GM21515 (cell line): ENCODE measurements around the gene GBP2.

ENCODE experiments used
- ATAC-seq: cut with Tn5 transposase; IDR thresholded peaks from one replicate; pipeline ENCODE4 v1.9.1; 2021; ENCODE audit not compliant: unreplicated experiment

Gene GBP2, protein sequence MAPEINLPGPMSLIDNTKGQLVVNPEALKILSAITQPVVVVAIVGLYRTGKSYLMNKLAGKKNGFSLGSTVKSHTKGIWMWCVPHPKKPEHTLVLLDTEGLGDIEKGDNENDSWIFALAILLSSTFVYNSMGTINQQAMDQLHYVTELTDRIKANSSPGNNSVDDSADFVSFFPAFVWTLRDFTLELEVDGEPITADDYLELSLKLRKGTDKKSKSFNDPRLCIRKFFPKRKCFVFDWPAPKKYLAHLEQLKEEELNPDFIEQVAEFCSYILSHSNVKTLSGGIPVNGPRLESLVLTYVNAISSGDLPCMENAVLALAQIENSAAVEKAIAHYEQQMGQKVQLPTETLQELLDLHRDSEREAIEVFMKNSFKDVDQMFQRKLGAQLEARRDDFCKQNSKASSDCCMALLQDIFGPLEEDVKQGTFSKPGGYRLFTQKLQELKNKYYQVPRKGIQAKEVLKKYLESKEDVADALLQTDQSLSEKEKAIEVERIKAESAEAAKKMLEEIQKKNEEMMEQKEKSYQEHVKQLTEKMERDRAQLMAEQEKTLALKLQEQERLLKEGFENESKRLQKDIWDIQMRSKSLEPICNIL

DNA sequence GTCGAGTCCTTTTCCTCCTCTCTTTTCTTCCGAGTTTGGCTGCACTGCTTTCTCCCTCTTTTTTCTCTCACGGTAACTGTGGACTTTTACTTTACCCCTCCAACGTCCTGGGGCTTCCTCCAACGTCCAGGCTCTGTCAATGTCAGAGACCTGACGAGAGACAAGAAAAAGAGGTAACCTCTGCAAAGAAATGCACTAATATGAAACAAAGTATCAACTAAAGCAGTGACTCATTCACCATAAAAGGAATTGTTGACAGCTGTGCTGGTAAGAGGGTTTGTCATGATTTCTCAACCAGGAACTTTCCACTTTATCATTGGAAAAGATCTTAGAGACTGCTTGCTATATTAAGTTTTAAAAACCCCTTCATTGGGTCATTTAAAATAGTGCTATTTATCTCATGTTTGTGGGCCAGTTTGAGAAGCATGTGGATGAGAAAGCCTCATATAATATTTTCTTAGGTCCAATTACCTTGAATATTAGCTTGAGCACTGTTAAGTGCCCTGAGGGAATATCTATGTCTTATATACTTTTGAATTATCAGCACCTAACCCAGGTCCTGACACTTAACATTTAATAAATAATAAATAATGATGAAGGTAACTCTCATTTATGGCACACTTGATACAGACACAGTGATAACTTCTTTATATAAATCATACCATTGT is at the start of gene GBP2:
TSS of gene GBP2 (minus strand) at position 202 of the 668 bp plus-strand sequence. CDS start 4,148 bp downstream, outside the sequence.
- ATAC-seq: peak; percentile 76

DNA sequence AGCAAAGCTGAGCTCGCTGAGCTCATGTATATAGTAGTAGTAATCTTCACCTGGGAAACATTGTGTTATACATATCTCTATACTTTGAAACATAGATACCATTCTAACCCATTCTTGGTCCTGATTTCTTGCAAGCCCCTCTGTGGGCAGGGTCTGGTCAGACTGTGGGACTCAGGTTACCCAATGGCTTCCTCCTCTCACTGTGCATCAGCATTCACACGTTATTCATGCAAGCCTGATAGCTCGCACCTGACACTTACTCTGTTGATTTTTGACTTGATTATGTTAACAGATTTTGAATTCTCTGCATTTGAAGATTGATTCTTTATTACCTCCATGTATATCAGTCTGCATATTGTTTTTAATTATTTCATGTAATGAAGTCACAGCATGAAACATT is 48.6 kb upstream of the GBP2 start:
- no peak for ATAC-seq

DNA sequence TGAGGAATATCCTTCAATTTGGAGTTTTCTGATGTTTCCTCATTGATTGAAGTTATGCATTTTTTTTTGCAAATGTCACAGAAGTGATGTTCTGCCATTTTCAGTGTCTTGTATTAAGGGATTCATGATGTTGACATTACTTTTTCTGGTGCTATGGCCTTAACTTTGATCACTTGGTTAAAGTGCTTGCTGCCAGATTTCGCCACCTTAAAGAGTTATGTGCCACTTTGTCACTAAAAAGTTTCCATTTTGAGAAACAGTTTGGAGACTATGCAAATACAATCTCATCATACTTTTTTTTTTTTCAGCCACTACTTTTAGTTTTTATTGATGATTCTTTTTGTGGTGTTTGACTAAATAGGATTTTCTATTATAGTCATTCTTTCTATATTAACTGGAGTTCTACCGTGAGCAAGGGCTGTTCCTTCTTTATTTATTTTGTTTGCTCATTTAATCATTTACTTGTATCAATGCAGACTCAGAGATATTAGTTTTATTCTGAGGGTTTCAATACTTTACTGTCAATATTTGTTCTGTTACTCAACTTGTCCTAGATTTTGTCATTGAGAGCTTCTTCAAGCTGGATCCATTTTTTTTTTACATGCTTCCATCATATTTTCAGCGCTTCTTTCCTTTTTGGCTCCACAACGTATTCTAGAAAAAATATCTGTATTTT is 46.7 kb upstream of the GBP2 start:
- ATAC-seq: no peak

DNA sequence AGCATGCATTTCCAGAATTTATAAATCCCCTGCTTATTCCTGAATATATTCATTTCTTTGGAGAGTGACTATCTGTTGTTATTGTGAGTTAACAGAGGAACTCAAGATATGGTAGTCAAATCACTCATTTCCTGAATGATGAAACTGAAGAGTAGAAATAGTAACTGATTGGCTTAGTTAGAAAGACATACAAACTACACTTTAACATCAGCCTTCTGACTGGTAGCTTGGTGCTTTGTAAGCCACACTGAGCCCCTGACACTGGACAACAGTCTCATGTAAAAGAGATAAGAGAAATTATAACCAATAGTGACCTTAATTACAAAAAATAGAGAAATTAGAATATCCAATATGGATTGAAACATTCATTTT is 45.1 kb upstream of the GBP2 start:
- no peak for ATAC-seq

DNA sequence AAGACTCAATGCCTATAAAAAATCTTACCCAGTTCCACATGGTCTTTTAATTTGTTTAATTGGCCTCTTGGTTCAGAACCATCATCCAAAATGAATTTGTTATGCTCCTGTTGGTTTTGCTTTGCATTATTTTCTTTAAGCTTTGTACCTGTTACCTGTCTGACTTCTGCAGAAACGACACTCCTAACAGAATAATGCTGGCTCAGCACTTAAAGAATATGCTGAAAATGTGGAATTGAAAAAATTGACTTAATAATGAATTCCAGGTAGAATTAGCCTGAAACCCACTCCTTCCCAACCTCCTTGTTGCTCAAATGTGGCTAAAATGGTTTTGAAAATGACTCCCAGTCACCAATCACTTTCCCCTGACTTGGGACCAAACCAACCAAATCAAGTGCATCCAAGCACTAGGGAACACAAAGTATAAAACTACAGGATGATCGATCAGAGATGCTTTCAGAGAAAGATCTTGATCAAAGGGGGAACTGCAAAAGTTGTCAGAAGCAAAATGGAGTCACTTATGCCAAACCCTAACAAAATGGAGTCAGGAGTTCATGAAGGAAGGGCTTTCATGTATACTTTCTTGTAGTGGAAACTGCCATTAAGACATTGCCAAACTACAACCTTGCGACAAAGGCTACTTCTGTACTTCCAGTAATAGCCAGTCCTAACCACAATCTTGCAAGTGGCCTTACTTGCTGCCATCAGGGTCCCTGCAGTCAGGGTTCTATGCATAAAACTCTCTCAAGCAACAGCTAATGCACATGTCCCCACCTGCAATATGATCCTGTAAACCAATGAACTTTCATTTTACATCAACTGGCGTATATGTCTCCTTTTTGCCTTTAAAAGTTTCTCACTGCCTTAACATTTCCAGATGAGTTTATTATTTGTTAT is 44.5 kb upstream of the GBP2 start:
- no peak for ATAC-seq

DNA sequence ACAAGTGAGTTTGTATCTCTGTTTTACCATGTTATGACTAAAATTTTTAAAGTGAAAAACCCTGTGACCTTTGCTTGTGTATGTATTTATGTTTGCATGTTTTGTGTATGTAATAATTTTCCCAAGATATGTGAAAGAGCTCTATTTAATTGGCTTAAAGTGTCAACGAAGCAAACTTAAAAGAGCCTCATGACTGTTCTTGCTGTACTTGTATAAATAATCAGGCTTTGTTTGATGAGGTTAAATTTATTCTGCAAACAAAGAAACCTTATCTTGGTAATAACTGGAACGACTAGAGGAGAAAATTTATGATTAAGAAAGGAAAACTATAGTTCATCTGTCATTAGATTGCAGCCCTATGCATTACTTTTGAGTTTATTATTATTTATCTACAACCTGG is 43.3 kb upstream of the GBP2 start:
- ATAC-seq: no peak

DNA sequence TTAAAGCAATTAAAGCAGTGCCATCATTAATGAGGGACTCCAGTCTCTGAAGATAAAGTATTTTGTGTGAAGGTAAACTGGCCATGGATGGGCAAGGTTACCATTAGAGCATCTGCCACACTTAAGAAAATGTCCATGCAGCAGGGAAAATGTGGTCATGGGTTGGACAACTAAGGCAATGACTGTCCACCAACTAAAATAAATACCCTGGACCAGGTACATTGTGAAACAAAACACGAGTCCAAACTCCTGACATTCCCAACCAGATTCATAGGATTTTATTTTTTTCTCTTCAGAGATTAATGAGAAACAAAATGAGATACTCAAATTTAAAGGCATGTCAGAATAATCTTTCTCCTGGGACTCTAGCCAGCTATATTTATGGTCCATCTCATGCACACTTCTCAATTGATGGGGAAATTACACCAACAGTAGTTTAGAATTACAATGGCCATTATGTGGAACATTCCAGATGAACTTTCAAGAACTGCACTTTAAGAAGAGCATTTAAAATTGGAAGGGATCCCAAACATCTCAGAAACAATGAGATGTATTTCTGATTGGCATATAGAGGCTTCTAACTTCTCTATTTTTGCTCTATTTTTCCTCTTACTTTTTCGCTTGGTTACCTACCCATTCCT is 41.8 kb upstream of the GBP2 start:
- no peak for ATAC-seq

DNA sequence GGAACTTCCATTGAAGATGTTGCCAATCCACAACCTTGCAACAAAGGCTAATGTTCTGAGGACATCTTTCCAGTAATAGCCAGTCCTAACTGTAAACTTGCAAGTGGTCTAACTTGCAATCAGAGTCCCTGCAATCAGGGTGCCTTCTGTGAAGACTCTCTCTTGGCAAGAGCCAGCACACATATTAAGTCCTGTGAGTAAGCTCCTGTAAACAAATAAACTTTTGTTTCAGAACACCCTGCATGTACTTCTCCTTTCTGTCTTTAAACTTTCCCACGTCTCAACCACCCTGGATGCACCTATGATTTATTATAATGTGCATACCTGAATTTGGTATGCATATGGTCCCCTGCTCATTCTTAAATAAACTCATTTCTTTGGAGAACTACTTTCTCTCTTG is 40.8 kb upstream of the GBP2 start:
- ATAC-seq: no peak

DNA sequence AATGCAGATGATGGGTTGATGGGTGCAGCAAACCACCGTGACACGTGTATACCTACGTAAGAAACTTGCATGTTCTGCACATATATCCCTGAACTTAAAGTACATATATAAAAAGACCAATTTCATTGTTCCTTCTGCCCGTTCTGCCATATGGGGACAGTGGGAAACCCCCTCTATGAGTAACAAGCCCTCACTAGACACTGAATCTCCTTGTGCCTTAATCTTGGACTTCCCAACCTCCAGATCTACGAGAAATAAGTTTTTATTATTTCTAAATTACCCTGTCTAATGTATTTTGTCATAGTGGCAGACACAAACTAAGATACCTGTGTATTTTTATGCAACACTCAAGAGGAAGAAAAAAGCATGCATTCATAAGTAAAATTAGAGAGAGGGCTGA is 39.9 kb upstream of the GBP2 start:
- ATAC-seq: no peak

DNA sequence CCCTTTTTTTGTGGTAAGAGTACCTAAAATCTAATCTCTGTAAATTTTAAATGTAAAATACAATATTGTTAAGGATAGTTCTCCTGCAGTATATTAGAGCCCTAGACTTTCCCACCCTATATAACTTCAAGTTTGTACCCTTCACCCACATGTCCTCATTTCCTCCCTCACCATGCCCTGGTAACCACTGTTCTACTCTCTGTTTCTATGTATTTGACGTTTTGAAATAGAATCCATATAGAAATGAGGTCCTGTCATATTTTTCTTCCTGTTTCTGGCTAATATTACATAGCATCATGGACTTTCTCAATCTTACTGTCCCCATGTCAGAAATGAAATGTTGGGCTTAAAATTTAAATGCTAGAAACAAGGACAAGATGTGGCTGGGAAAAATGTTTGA is 25.1 kb upstream of the GBP2 start:
- no peak for ATAC-seq

DNA sequence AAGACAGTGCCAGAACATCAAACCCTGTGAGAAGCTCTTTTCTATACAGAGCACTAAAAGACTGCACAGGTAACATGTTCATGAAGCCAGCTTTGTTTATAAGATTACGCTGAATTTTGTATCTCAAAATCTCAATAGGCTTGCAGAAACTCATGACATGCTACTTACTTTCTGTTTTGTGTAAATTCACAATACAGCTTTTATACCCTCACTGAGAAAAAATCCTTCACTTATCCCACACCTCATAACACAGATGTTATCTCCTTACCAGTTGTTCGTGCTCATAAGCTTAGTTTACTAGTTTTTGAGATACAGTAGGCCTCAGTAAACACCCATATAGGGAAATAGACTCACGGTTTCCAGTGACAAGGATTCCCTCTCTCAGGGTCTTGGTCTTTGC is 24.1 kb upstream of the GBP2 start:
- ATAC-seq: no peak

DNA sequence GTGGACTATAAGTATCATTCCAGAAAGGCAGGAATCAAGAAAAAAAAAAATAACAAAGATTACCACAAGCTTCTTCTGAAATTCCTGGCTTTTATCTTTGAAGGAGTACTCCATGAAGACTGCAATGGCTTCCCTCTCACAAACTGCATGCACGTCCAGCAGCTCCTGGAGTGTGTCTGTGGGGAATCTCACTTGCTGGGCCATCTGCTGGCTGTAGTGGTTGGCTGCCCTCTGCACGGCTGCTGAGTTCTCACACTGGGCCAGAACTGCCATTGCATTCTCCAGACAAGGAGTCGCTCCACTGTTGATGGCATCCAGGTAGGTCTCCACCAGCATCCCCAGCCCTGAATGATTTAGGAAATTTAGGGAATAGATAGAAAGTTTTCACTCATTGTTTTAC is 23.3 kb upstream of the GBP2 start:
- no peak for ATAC-seq

DNA sequence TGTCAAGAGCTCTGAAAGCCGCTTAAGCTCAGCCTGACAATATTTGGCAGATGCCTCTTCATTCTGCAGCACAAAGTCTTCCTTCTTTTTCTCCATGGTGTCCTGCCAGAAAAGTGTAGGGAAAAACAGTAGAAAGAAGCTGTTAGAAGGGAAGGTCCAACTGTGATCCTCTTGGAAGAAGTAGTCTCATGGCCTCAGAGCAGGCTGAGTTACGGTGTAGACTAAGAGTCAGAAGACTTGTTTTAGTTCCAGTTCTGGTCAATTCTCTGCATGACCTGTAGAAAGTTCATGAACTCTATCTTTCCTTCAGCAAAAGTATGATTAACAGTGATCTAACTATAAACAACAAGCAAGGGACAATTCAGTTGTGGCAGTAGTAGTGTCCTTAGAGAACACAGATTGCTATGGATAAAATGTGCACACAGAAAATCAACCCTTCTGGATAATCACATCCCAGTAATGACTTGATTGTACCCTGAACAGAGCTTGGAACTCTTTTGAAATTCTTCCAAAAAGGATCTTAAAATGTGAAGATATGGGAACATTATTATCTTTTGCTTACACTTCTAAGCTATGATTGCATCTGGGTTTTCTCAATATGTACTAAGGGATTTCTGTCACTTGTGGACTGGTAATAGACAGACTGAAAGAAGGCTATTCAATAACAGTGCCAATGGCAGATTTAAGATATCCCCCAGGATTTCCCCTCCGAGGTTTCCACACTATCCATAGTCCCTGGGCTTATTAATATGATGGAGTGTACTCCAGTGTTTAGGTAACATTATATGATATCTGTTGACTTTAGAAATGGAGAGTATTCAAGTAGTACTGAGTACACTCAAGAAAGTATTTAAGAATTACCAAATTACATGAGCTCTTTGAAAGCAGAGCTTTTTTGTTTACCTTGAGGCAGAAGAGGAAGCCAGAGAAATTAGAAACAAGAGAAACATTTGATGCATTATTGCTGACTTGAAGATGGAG is 22.1 kb upstream of the GBP2 start:
- no peak for ATAC-seq

DNA sequence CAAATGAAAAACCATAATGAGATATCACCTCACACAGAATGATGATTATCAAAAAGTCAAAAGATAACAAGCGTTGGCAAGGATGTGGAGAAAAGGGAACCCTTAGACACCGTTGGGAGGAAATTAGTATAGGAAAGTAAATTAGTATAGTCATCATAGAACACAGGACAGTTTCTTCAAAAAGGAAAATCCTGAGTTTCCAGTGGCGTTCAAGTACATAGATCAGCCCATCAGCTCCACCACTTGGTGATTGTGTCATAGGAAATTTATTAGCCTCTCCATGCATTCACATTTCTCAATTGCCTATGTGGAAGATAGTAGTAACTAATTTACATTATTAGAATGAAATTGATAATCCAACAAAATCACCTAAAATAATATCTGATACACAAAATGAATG is 20.8 kb upstream of the GBP2 start:
- no peak for ATAC-seq

DNA sequence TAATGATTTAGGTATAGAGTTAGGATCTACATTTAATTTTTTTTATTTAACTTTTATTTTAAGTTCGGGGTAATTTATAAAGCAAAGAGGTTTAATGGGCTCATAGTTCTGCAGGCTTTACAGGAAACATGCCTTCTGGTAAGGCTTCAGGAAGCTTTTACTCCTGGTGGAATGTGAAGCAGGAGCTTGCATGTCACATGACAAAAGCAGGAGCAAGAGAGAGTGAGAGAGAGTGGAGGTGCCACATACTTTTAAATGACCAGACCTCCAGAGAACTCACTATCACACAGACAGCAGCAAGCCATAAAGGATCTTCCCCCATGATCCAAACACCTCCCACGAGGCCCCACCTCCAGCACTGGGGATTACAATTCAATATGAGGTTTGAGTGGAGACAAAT is 17.6 kb upstream of the GBP2 start:
- ATAC-seq: no peak

DNA sequence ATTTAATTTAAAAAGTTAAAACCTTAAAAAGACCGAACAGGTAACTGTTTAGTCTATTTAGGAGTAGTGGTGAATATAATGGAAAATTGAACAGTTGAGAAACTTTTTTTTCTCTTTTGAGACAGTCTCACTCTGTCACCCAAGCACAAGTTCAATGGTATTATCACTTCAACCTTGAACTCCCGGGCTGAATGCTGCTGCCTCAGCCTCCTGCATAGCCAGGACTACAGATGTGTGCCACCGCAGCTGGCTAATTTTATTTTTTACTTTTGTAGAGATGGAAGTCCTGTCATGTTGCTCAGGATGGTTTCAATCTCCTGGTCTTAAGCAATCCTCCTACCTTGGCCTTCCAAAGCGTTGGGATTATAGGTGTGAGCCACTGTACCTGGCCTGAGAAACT is 16.2 kb upstream of the GBP2 start:
- no peak for ATAC-seq

DNA sequence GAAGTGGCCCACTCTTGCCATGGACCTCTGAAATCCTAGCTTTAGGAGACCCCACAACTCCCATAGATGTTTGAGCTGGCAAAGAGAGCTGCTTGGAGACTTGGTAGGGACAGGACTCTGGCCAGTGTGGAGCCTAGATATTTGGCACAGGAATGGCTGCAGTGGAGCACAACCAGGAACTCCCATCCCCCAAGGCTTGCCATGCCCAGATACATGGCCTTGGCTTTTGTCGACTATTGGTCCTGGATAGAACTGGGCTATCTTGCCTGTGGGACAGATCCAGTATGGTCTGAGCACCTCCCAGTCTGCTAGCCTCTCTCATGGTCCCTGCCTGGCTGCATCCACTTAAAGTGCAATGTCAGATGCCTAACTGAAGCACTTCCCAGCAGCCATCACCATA is 7.8 kb upstream of the GBP2 start:
- ATAC-seq: no peak

DNA sequence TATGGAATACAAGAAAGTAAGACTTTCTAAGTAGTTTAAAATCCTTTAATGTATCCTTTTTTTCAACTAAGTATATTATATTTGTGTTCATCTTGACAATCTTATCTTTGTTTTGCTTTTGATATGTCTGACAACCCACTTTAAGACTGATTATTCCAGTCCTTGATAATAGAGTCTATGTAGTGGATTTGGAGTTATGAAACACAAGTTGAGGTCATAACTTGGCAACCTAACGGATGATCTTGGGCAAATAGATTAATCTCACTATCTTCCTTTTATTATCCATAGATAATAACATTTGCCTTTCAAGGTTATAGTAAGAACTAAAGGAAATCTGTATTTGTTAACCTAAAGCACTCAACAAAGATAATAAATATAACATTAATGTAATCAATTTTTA is 4.8 kb upstream of the GBP2 start:
- no peak for ATAC-seq

DNA sequence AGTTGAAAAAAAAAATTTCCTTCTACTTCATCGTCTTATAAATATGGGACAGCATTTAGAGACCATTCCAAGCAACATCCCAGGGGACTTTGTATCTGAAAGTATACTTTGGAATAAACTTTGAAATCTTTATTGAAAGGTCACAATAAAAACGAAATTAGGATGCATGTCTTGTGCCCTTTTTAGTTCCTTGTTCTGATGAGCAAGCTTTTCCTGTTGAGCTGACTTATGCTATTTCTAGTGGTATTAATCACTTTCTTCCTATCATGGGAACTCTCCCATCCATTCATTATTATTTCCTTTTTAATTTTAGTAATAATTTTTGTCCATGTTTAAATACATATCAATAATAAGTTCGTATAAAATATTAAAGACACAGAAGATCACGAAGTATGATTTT is 4.0 kb upstream of the GBP2 start:
- ATAC-seq: no peak
